Measurements from ENCODE around the gene CDH2.

Gene CDH2

GRCh38 chr18:28168725-28169124 is 8.2 kb downstream of the CDH2 start:
- TF ChIP-seq CTCF (conservative IDR thresholded peaks at IDR 0.05; ENCODE audit: low read length) = no peak
- no peak for DNase-seq (ENCODE audit: low read depth)
- no peak overlapping the region for H3K4me3 ChIP-seq (ENCODE audit: low read length)

DNA sequence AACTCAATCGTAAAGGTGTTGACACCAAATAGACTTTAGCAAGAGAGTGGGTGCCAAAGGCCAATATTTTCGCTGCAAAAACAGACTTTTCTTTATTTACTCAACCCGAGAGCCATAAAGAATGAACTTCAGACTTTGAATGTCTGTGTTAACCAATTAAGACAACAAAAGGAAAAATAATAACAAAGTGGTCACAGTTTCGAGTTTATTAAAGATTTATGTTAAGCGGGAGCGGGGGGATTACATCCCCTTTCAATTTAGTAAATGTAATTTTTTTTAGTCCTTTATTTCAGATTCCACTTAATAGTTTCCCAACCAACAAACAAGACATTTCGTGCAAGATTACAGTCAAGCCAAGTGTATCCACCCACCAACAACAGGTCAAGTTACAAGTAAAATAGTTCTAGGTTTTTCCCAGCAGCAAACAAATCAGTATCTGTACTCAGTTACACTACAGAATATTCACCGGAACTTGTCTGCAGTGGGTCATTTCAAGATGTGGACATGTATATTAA is 9.0 kb downstream of the CDH2 start:
- no peak for TF ChIP-seq CTCF (conservative IDR thresholded peaks at IDR 0.05; ENCODE audit: low read length)
- DNase-seq (ENCODE audit: low read depth) = no peak
- H3K4me3 ChIP-seq (ENCODE audit: low read length) = no peak overlapping the region

- peak; percentile 51 for DNase-seq (ENCODE audit: low read depth)
- H3K4me3 ChIP-seq (ENCODE audit: low read length) = no peak overlapping the region
- TF ChIP-seq CTCF (conservative IDR thresholded peaks at IDR 0.05; ENCODE audit: low read length) = no peak
Measured at GRCh38 chr18:28164771-28165483, 12.0 kb downstream of the CDH2 start.

GRCh38 chr18:28163201-28163775 is 13.6 kb downstream of the CDH2 start:
- no peak for TF ChIP-seq CTCF (conservative IDR thresholded peaks at IDR 0.05; ENCODE audit: low read length)
- no peak overlapping the region for H3K4me3 ChIP-seq (ENCODE audit: low read length)
- peak; percentile 84 for DNase-seq (ENCODE audit: low read depth)

DNA sequence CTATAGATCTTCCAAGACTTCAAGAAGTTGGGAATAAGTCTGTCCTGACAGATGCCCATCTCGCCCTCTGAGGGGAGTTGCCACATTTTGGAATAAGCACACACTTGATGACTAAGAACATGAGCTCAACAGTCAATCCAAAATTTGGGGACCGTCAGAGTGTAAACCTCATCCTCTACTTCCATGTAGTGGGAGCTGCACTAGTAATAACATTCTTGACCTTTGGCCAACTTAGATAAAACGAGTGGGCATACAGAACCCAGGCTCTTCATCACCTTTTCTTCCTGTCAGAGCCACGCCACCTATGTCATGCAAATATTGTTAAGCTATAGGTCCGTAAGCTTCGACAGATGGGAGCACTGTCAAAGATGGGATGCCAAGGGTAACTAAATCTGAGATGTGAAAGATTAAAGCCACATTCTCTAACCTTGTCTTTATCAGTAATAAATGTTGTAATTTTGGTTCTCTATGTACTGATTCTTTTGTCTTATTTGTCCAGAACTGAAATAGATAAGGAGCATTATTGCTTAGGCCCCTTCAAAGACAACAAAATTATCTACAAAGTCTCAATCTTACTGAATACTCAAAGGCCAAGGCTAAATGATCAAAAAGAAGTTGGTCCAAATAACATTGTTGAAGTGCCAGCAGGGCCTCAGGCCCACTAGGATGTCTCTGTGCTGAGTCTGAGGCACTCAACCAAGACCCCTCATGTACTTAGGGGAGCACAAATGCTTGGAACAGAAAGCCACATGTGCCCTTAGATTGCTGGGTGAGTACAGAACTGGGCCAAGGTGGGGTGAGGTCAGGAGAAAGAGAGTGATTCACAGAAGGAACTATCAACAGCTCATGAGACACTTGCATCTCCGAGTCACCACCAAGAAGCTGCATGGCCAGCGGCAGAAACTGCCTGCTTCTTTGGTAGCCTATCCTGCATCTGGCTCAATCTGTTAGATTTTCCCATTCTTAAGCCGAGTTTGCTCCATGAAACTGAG is 15.0 kb downstream of the CDH2 start:
- peak; percentile 51 for DNase-seq (ENCODE audit: low read depth)
- no peak for TF ChIP-seq CTCF (conservative IDR thresholded peaks at IDR 0.05; ENCODE audit: low read length)
- no peak overlapping the region for H3K4me3 ChIP-seq (ENCODE audit: low read length)

GRCh38 chr18:28159055-28159454 is 17.9 kb downstream of the CDH2 start:
- TF ChIP-seq CTCF (conservative IDR thresholded peaks at IDR 0.05; ENCODE audit: low read length) = no peak
- H3K4me3 ChIP-seq (ENCODE audit: low read length) = no peak overlapping the region
- DNase-seq (ENCODE audit: low read depth) = no peak
